Measurements from ENCODE around the gene ATP10B. TPM values are rescaled to one million over a fixed set of nuclear protein-coding genes. Genes with fewer than 3 reads are reported as not detected.

ATP10B gene
- total and polyA plus RNA-seq, 2 of the 13 experiments (the other 11 are each of a cell fraction or from before 2014, with no cell fraction given): not detected

DNA sequence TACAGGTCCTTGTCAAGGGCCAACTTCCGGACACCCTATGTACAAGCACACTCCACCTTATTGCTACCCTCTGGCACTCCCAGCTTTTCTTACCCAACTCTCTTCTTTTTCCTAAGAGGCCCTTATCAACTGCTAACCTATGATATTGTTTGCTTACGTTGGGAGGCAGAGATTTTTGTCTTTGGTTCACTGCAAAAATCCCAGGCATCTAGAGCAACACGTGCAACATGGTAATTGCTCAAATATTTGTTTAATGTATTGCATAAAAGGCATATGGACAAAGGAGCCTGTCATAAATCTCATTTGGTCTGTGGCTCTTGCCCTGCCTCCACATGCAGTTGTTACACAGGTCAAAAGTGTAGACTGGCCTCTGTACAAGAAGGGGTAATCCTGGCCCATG is 35.8 kb upstream of the ATP10B start (continued):
- peak; percentile 86 for TF ChIP-seq TEAD3 (CRISPR knock-in tag; optimal IDR thresholded peaks at IDR 0.05; ENCODE audit: borderline replicate concordance)
- TF ChIP-seq ESRRA (CRISPR knock-in tag; IDR thresholded peaks at IDR 0.05; ENCODE audit: low read depth): no peak
- no peak for TF ChIP-seq DR1 (CRISPR knock-in tag; IDR thresholded peaks at IDR 0.05)
- TF ChIP-seq, protein P1, sequence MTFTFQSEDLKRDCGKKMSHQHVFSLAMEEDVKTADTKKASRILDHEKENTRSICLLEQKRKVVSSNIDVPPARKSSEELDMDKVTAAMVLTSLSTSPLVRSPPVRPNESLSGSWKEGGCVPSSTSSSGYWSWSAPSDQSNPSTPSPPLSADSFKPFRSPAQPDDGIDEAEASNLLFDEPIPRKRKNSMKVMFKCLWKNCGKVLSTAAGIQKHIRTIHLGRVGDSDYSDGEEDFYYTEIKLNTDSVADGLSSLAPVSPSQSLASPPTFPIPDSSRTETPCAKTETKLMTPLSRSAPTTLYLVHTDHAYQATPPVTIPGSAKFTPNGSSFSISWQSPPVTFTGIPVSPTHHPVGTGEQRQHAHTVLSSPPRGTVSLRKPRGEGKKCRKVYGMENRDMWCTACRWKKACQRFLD (CRISPR knock-in tag; IDR thresholded peaks at IDR 0.05; ENCODE audit: borderline replicate concordance): no peak
- TF ChIP-seq, protein P2, sequence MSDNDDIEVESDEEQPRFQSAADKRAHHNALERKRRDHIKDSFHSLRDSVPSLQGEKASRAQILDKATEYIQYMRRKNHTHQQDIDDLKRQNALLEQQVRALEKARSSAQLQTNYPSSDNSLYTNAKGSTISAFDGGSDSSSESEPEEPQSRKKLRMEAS (IDR thresholded peaks at IDR 0.05): peak; percentile 62; the same call in 1 of the 2 replicates
- TF ChIP-seq ZIK1 (CRISPR knock-in tag; IDR thresholded peaks at IDR 0.05; ENCODE audit: borderline replicate concordance, low read depth): no peak
- no peak for TF ChIP-seq SNAI1 (CRISPR knock-in tag; IDR thresholded peaks at IDR 0.05; ENCODE audit: borderline replicate concordance)
- TF ChIP-seq FOXP1 (IDR thresholded peaks at IDR 0.05): no peak
- TF ChIP-seq FOXP1 (CRISPR knock-in tag; IDR thresholded peaks at IDR 0.05): peak; percentile 60; the same call in 1 of the 2 replicates
- TF ChIP-seq, protein P3, sequence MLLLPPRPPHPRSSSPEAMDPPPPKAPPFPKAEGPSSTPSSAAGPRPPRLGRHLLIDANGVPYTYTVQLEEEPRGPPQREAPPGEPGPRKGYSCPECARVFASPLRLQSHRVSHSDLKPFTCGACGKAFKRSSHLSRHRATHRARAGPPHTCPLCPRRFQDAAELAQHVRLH (CRISPR knock-in tag; IDR thresholded peaks at IDR 0.05; ENCODE audit: borderline replicate concordance, low read depth): no peak
- no peak for TF ChIP-seq ZNF746 (CRISPR knock-in tag; IDR thresholded peaks at IDR 0.05)
- TF ChIP-seq, protein P4, sequence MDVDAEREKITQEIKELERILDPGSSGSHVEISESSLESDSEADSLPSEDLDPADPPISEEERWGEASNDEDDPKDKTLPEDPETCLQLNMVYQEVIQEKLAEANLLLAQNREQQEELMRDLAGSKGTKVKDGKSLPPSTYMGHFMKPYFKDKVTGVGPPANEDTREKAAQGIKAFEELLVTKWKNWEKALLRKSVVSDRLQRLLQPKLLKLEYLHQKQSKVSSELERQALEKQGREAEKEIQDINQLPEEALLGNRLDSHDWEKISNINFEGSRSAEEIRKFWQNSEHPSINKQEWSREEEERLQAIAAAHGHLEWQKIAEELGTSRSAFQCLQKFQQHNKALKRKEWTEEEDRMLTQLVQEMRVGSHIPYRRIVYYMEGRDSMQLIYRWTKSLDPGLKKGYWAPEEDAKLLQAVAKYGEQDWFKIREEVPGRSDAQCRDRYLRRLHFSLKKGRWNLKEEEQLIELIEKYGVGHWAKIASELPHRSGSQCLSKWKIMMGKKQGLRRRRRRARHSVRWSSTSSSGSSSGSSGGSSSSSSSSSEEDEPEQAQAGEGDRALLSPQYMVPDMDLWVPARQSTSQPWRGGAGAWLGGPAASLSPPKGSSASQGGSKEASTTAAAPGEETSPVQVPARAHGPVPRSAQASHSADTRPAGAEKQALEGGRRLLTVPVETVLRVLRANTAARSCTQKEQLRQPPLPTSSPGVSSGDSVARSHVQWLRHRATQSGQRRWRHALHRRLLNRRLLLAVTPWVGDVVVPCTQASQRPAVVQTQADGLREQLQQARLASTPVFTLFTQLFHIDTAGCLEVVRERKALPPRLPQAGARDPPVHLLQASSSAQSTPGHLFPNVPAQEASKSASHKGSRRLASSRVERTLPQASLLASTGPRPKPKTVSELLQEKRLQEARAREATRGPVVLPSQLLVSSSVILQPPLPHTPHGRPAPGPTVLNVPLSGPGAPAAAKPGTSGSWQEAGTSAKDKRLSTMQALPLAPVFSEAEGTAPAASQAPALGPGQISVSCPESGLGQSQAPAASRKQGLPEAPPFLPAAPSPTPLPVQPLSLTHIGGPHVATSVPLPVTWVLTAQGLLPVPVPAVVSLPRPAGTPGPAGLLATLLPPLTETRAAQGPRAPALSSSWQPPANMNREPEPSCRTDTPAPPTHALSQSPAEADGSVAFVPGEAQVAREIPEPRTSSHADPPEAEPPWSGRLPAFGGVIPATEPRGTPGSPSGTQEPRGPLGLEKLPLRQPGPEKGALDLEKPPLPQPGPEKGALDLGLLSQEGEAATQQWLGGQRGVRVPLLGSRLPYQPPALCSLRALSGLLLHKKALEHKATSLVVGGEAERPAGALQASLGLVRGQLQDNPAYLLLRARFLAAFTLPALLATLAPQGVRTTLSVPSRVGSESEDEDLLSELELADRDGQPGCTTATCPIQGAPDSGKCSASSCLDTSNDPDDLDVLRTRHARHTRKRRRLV (CRISPR knock-in tag; IDR thresholded peaks at IDR 0.05): no peak
- TF ChIP-seq, protein P5, sequence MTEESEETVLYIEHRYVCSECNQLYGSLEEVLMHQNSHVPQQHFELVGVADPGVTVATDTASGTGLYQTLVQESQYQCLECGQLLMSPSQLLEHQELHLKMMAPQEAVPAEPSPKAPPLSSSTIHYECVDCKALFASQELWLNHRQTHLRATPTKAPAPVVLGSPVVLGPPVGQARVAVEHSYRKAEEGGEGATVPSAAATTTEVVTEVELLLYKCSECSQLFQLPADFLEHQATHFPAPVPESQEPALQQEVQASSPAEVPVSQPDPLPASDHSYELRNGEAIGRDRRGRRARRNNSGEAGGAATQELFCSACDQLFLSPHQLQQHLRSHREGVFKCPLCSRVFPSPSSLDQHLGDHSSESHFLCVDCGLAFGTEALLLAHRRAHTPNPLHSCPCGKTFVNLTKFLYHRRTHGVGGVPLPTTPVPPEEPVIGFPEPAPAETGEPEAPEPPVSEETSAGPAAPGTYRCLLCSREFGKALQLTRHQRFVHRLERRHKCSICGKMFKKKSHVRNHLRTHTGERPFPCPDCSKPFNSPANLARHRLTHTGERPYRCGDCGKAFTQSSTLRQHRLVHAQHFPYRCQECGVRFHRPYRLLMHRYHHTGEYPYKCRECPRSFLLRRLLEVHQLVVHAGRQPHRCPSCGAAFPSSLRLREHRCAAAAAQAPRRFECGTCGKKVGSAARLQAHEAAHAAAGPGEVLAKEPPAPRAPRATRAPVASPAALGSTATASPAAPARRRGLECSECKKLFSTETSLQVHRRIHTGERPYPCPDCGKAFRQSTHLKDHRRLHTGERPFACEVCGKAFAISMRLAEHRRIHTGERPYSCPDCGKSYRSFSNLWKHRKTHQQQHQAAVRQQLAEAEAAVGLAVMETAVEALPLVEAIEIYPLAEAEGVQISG (CRISPR knock-in tag; IDR thresholded peaks at IDR 0.05): no peak
- TF ChIP-seq, protein P6, sequence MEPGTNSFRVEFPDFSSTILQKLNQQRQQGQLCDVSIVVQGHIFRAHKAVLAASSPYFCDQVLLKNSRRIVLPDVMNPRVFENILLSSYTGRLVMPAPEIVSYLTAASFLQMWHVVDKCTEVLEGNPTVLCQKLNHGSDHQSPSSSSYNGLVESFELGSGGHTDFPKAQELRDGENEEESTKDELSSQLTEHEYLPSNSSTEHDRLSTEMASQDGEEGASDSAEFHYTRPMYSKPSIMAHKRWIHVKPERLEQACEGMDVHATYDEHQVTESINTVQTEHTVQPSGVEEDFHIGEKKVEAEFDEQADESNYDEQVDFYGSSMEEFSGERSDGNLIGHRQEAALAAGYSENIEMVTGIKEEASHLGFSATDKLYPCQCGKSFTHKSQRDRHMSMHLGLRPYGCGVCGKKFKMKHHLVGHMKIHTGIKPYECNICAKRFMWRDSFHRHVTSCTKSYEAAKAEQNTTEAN (CRISPR knock-in tag; conservative IDR thresholded peaks at IDR 0.05): 0 out of 2 replicates have a peak, but pooled peaks have one; percentile 26
- TF ChIP-seq MXI1 (IDR thresholded peaks at IDR 0.05; ENCODE audit: borderline replicate concordance, low read depth, low read length): 0 out of 3 replicates have a peak, but pooled peaks have one; percentile 13
- TF ChIP-seq FOXA1 (IDR thresholded peaks at IDR 0.05): no peak
- peak; percentile 91 for TF ChIP-seq FOXA1 (CRISPR knock-in tag; IDR thresholded peaks at IDR 0.05)
- TF ChIP-seq ZEB1 (IDR thresholded peaks at IDR 0.05; ENCODE audit: insufficient replicate concordance, low read depth): peak; percentile 49
- TF ChIP-seq ZNF335 (CRISPR knock-in tag; IDR thresholded peaks at IDR 0.05): no peak
- peak; percentile 24; the same call in 1 of the 2 replicates for TF ChIP-seq DMAP1 (CRISPR knock-in tag; IDR thresholded peaks at IDR 0.05)
- peak; percentile 91; the same call in 1 of the 2 replicates for TF ChIP-seq FOXJ3 (CRISPR knock-in tag; IDR thresholded peaks at IDR 0.05; ENCODE audit: borderline replicate concordance)
- TF ChIP-seq CEBPG (CRISPR knock-in tag; IDR thresholded peaks at IDR 0.05): peak; percentile 80
